RWPE2 (cell line): ENCODE data around the gene SMARCC2.

Experiments
- ATAC-seq: fragments of 200-7000 bp; cut with Tn5 transposase; 3 replicates; pipeline ENCODE4 v1.9.1; 2021; ENCODE audit warnings: low read depth
- DNase-seq: peaks from one replicate; pipeline ENCODE4 v3.0.0-alpha.2; 2020; ENCODE audit warnings: low spot score
- H3K27ac ChIP-seq: fragments of 450-650 bp; 2 replicates; pipeline ENCODE4 v1.5.1; 2017; ENCODE audit warnings: mild to moderate bottlenecking; ENCODE audit not compliant: poor library complexity, severe bottlenecking
- H3K27me3 ChIP-seq: fragments of 250-450 bp; sonication (Bioruptor Pico); 2 replicates; pipeline ENCODE4 v1.5.1; 2021; ENCODE audit warnings: mild to moderate bottlenecking, moderate library complexity; ENCODE audit not compliant: insufficient read depth, poor library complexity, severe bottlenecking
- H3K36me3 ChIP-seq: fragments of 250-450 bp; sonication (Bioruptor Pico); 2 replicates; pipeline ENCODE4 v1.5.1; 2020; ENCODE audit warnings: low read depth, mild to moderate bottlenecking, moderate library complexity
- H3K4me1 ChIP-seq: fragments of 250-450 bp; sonication (Bioruptor Pico); 2 replicates; pipeline ENCODE4 v1.5.1; 2021; ENCODE audit warnings: mild to moderate bottlenecking, moderate library complexity; ENCODE audit not compliant: insufficient read depth, poor library complexity, severe bottlenecking
- H3K4me3 ChIP-seq: fragments of 250-450 bp; sonication (Bioruptor Pico); 2 replicates; pipeline ENCODE4 v1.5.1; 2021; ENCODE audit warnings: mild to moderate bottlenecking, moderate library complexity; ENCODE audit not compliant: severe bottlenecking
- H3K9me3 ChIP-seq: fragments of 250-450 bp; sonication (Bioruptor Pico); 2 replicates; pipeline ENCODE4 v1.5.1; 2021; ENCODE audit warnings: mild to moderate bottlenecking, moderate library complexity; ENCODE audit not compliant: severe bottlenecking
- CTCF ChIP-seq: fragments of 450-650 bp; IDR thresholded peaks from one replicate; pipeline ENCODE4 v1.5.1; 2017; ENCODE audit warnings: mild to moderate bottlenecking, moderate library complexity; ENCODE audit not compliant: poor library complexity, severe bottlenecking

SMARCC2 gene

GRCh38 chr12:56127485-56127887, 61.8 kb downstream of the SMARCC2 start:
- peak overlapping the region; percentile 70 for H3K27ac ChIP-seq
- no peak for ATAC-seq
- peaks cover 18% of the 10 kb centered on the region for H3K4me1 ChIP-seq
- no peaks in the 10 kb centered on the region for H3K27me3 ChIP-seq
- DNase-seq = no peak
- no peak for TF ChIP-seq CTCF
- peak overlapping the region; percentile 89 for H3K4me3 ChIP-seq
- peaks cover 27% of the 10 kb centered on the region for H3K36me3 ChIP-seq
- no peaks in the 10 kb centered on the region for H3K9me3 ChIP-seq

- no peak for TF ChIP-seq CTCF
- Histone ChIP-seq H3K9me3 (no peaks in the 10 kb centered on the region), H3K36me3 (peaks cover 20% of the 10 kb centered on the region), H3K4me3 (no peak overlapping the region), H3K27me3 (no peaks in the 10 kb centered on the region), H3K27ac (peak overlapping the region; percentile 70), H3K4me1 (peaks cover 18% of the 10 kb centered on the region)
- ATAC-seq (no peak), DNase-seq (no peak)
Observed at GRCh38 chr12:56126732-56127239, 62.5 kb downstream of the SMARCC2 start.

GRCh38 chr12:56124133-56124532, 65.2 kb downstream of the SMARCC2 start:
- no peaks in the 10 kb centered on the region for H3K27me3 ChIP-seq

GRCh38 chr12:56122637-56123036, 66.6 kb downstream of the SMARCC2 start:
- H3K27me3 ChIP-seq = no peaks in the 10 kb centered on the region
- no peak for TF ChIP-seq CTCF
- DNase-seq (no peak), ATAC-seq (no peak)
- no peaks in the 10 kb centered on the region for H3K9me3 ChIP-seq
- peaks cover 8% of the 10 kb centered on the region for H3K36me3 ChIP-seq
- H3K27ac ChIP-seq = no peak overlapping the region
- H3K4me1 ChIP-seq = peaks cover 36% of the 10 kb centered on the region
- no peak overlapping the region for H3K4me3 ChIP-seq

More at GRCh38 chr12:56124133-56124532, 65.2 kb downstream of the SMARCC2 start:
- H3K9me3 ChIP-seq = no peaks in the 10 kb centered on the region
- H3K4me1 ChIP-seq = peaks cover 31% of the 10 kb centered on the region
- H3K4me3 ChIP-seq = no peak overlapping the region
- no peak for TF ChIP-seq CTCF
- 0 out of 2 replicates have a peak, but pooled peaks cover 5% of the 10 kb centered on the region for H3K36me3 ChIP-seq
- DNase-seq (no peak), ATAC-seq (no peak)
- H3K27ac ChIP-seq = no peak overlapping the region

GRCh38 chr12:56121204-56121870, 67.9 kb downstream of the SMARCC2 start:
- H3K27me3 ChIP-seq = no peaks in the 10 kb centered on the region
- H3K4me1 ChIP-seq = peaks cover 24% of the 10 kb centered on the region
- H3K4me3 ChIP-seq = no peak overlapping the region
- peaks cover 18% of the 10 kb centered on the region for H3K36me3 ChIP-seq
- no peak for TF ChIP-seq CTCF
- no peak for ATAC-seq
- DNase-seq = no peak
- H3K9me3 ChIP-seq = no peaks in the 10 kb centered on the region
- no peak overlapping the region for H3K27ac ChIP-seq
